IPS DF 6.9 (cell line): Measurements from ENCODE around the gene GRIN2A.

ENCODE experiments used
- DNase-seq: peaks from one replicate; pipeline ENCODE4 v3.0.0-alpha.2; 2013; ENCODE audit warnings: low read depth, low spot score
- H3K27ac ChIP-seq: one replicate; pipeline ENCODE4 v1.5.1; 2013; ENCODE audit warnings: low read length, control low read depth
- H3K27me3 ChIP-seq: 2 replicates; pipeline ENCODE4 v1.6.1; 2013; ENCODE audit warnings: mild to moderate bottlenecking, low read length; ENCODE audit not compliant: control insufficient read depth, insufficient read depth
- H3K36me3 ChIP-seq: 2 replicates; pipeline ENCODE4 v1.6.1; 2013; ENCODE audit warnings: low read length; ENCODE audit not compliant: control insufficient read depth, insufficient read depth
- H3K4me1 ChIP-seq: 2 replicates; pipeline ENCODE4 v1.6.1; 2013; ENCODE audit warnings: low read length; ENCODE audit not compliant: control insufficient read depth, insufficient read depth
- H3K4me3 ChIP-seq: 2 replicates; pipeline ENCODE4 v1.5.1; 2013; ENCODE audit warnings: mild to moderate bottlenecking, low read length
- H3K9me3 ChIP-seq: 2 replicates; pipeline ENCODE4 v1.6.1; 2013; ENCODE audit warnings: low read length, inconsistent platforms; ENCODE audit not compliant: control insufficient read depth, insufficient read depth
- WGBS: extraction: QIAGEN DNeasy Blood & Tissue Kit; methylation state at CpG from one replicate; pipeline ENCODE4 v1.1.7; 2013; ENCODE audit warnings: mixed read lengths, missing lambda C conversion rate; ENCODE audit not compliant: insufficient read length, insufficient coverage; 5-methylcytosine and 5-hydroxymethylcytosine counted together

Gene GRIN2A

GRCh38 chr16:10182222-10183053 lies at the start of gene GRIN2A:
GRIN2A (minus strand) TSS chr16:10182428; CDS start chr16:10180411, 2,017 bp downstream.
- H3K4me3 ChIP-seq = peak within 1 kb of the TSS; percentile 65; the same call in 1 of the 2 replicates
- H3K4me1 ChIP-seq = peaks cover 1% of the 10 kb centered on the region; the same call in 1 of the 2 replicates
- H3K36me3 ChIP-seq = no peaks in the 10 kb centered on the region
- no CpG with 5 or more reads among the region's 64 CpGs for WGBS
- no peak within 1 kb of the TSS for H3K27ac ChIP-seq
- peaks cover 25% of the 10 kb centered on the region; the same call in 1 of the 2 replicates for H3K27me3 ChIP-seq
- no peak for DNase-seq
- H3K9me3 ChIP-seq = no peaks in the 10 kb centered on the region

DNA sequence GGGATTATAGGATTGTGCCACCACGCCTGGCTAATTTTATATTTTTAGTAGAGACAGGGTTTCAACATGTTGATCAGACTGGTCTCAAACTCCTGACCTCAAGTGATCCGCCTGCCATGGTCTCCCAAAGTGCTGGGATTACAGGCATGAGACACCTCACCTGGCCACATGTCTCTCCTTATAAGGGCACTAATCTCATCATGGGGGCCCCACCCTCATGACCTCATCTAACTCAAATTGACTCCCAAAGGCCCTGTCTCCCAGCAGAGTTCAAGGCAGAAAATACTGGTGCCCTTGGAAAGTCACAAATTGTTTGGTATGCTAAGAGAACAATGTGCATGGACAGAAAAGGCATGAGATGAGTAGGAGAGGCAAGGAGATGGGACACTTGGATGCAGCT lies 49.3 kb upstream of the GRIN2A start:
- no CpG with 5 or more reads among the region's 2 CpGs for WGBS

DNA sequence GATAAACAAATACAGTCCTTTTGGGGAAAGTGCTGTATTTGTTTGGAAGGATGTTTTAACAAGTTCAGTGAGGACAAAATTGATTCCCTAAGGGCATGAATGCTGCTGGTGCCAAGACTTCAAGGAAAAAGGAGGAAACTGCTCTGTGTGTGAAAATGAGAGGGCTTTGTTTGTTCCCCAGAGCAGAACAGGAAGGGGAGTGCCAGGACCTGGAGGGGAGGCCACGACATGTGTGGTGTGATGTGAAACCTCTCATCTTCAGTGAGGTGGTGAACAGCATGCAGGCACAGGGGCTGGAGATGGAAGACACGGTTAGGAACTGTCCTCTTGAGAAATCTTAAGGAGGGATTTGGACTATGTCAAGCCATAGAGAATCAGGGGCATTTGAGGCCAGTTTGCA lies 46.6 kb upstream of the GRIN2A start:
- no peaks in the 10 kb centered on the region for H3K27me3 ChIP-seq
- no peaks in the 10 kb centered on the region for H3K9me3 ChIP-seq
- DNase-seq = no peak
- H3K4me3 ChIP-seq = no peak overlapping the region
- WGBS = no CpG with 5 or more reads among the region's 2 CpGs
- H3K4me1 ChIP-seq = 0 out of 2 replicates have a peak, but pooled peaks cover 1% of the 10 kb centered on the region
- no peak overlapping the region for H3K27ac ChIP-seq
- H3K36me3 ChIP-seq = no peaks in the 10 kb centered on the region

More for the DNA sequence above, 49.3 kb upstream of the GRIN2A start:
- Histone ChIP-seq H3K27me3 (no peaks in the 10 kb centered on the region), H3K4me1 (0 out of 2 replicates have a peak, but pooled peaks cover 1% of the 10 kb centered on the region), H3K9me3 (no peaks in the 10 kb centered on the region), H3K36me3 (no peaks in the 10 kb centered on the region), H3K4me3 (no peak overlapping the region), H3K27ac (no peak overlapping the region)
- DNase-seq = no peak

GRCh38 chr16:10226987-10227306 lies 44.7 kb upstream of the GRIN2A start:
- WGBS = no CpG with 5 or more reads among the region's 1 CpG
- H3K27ac ChIP-seq = no peak overlapping the region

DNA sequence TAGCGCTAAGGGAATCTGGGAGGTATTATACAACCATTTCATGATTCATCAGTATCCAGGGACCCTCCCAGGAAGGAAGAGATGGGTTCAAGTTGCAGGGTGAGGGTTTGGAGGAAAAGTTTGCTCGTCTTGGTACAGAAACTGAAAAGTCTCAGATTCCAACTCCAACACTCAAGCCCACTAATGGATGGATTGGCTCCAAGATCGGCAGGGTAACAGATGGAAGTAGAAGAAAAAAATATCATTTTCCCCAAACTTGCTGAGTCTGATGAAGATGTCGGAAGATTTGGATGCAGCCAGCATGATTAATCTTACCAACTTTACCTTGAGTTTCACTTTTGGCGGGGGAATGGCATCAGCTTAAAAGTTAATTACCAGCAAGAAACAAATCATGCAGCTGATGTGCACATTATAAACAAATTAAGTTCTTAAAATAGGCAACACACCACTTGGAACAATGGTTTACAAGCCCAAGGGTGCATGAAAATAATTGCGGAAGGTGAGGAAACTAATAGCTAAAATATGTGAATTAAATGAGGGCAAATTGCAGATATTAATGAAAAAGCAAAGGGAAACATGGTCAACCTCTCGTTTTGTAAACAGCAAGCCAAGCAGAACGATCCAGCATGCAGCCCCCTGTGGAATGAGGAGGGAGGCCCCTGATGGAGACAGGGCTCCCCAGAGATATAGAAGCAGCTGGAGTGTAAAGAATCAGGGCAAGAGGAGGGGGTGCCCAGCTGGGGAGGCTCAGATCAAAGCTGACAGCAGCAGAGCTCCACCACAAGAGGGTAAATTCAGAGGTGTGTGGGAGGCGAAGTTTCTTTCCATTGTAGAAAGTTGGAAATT lies 44.1 kb upstream of the GRIN2A start:
- H3K27ac ChIP-seq = no peak overlapping the region
- H3K27me3 ChIP-seq = no peaks in the 10 kb centered on the region
- 0 out of 2 replicates have a peak, but pooled peaks cover 1% of the 10 kb centered on the region for H3K4me1 ChIP-seq
- WGBS = no CpG with 5 or more reads among the region's 9 CpGs
- no peak for DNase-seq
- no peaks in the 10 kb centered on the region for H3K9me3 ChIP-seq
- H3K36me3 ChIP-seq = no peaks in the 10 kb centered on the region
- H3K4me3 ChIP-seq = no peak overlapping the region

More at GRCh38 chr16:10226987-10227306, 44.7 kb upstream of the GRIN2A start:
- no peak for DNase-seq
- Histone ChIP-seq H3K36me3 (no peaks in the 10 kb centered on the region), H3K4me1 (0 out of 2 replicates have a peak, but pooled peaks cover 1% of the 10 kb centered on the region), H3K4me3 (no peak overlapping the region), H3K9me3 (no peaks in the 10 kb centered on the region), H3K27me3 (no peaks in the 10 kb centered on the region)

- Histone ChIP-seq H3K27me3 (no peaks in the 10 kb centered on the region), H3K4me1 (0 out of 2 replicates have a peak, but pooled peaks cover 1% of the 10 kb centered on the region), H3K4me3 (no peak overlapping the region), H3K9me3 (no peaks in the 10 kb centered on the region), H3K27ac (no peak overlapping the region), H3K36me3 (no peaks in the 10 kb centered on the region)
- WGBS = no CpG with 5 or more reads among the region's 6 CpGs
- no peak for DNase-seq
Measured at GRCh38 chr16:10225653-10226052, 43.4 kb upstream of the GRIN2A start.

DNA sequence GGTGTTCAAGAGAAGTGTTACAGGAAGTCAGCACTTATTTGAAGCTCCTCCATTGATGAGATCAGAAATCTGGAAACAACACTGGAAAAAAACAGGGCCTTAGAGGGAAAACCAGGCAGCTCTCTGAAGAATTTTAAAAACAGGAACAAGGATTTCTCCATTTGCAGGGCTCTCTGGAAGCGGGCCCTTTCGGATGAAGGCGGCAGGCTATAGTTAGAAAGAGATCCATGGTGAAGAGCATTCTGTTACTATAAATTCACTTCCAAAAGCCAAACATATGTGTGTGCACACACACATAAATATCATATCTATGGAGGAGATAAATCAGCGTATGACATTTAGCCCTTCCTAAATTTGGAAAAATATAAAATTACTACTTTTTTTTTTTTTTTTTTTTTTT lies 42.6 kb upstream of the GRIN2A start:
- no CpG with 5 or more reads among the region's 4 CpGs for WGBS
- DNase-seq = no peak
- Histone ChIP-seq H3K27ac (no peak overlapping the region), H3K27me3 (no peaks in the 10 kb centered on the region), H3K4me1 (0 out of 2 replicates have a peak, but pooled peaks cover 1% of the 10 kb centered on the region), H3K9me3 (no peaks in the 10 kb centered on the region), H3K4me3 (no peak overlapping the region), H3K36me3 (no peaks in the 10 kb centered on the region)

DNA sequence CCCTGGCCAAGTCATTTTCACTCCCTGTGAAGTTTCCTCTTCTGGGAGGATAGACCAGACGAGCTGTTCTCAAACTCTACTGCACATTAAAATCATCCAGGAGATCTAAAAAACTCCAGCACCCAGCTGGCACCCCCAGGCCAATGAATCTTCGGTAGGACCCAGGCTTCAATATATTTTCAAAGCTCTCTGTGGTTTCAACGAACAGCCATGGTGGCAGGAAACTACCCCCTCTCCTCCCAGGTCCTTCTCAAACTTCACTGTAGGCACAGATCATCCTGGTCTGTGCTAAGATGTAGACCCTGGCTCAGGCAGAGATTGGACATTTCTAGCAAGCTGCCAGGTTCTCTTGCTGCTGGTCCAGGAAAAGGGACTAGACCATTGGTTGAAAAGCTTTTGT lies 38.7 kb upstream of the GRIN2A start:
- WGBS = no CpG with 5 or more reads among the region's 3 CpGs
- Histone ChIP-seq H3K4me3 (no peak overlapping the region), H3K9me3 (no peaks in the 10 kb centered on the region), H3K27me3 (no peaks in the 10 kb centered on the region), H3K36me3 (no peaks in the 10 kb centered on the region), H3K27ac (no peak overlapping the region), H3K4me1 (no peaks in the 10 kb centered on the region)
- no peak for DNase-seq

DNA sequence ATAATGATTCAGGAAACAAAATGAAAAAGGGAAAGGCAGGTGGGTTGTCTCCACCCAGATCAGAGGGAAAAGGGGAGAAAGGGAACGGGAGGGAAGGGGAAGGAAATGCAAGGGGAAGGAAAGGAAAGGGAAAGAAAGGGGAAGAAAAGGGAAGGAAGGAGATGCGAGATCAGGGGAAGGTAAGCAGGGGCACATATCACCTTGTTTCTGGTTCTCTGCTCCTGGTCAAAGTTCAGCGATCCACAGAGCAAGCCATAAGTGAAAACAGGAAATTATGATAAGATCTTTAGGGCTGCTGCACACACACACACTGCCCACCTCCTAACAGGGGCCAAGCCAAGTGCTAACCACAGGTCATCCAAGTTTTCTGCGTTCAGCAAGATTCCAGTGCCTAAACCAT lies 37.5 kb upstream of the GRIN2A start:
- Histone ChIP-seq H3K27me3 (no peaks in the 10 kb centered on the region), H3K9me3 (no peaks in the 10 kb centered on the region), H3K4me1 (no peaks in the 10 kb centered on the region), H3K4me3 (no peak overlapping the region), H3K27ac (no peak overlapping the region), H3K36me3 (no peaks in the 10 kb centered on the region)
- WGBS = no CpG with 5 or more reads among the region's 4 CpGs
- no peak for DNase-seq

DNA sequence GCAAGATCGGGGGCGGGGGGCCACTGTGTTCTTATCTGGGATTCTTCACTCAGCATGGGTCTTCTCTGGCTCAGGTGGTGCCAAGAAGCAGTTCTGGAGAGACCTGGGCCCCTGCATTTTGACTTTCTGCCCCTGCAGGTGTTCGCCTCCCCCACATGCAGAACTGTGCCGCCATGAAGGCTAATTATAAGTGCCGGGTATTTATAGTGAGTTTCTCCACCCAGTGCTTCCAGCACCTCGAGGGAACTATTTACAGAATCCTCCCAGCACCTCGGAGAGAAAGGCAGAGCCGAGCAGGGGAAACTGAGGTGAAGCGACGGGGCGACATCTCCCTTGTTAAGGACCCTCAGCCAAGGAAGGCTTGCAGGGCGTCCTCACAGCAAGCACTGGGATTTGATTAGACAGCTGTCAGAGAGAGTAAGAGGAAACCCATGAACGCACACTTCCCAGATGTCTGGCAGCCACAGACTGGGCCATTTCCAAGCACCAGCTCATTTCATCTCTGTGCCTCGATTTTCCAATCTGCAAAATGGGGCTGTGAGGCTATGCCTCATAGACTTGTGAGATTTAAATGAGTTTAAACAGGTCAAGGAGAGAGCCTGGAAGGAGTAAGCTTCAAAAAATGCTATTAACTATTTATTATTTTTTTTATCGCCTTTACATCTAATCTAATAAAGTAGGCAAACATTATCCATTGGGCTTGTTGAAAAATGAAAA lies 36.4 kb upstream of the GRIN2A start:
- no CpG with 5 or more reads among the region's 15 CpGs for WGBS
- DNase-seq = no peak

More for the DNA sequence above, 36.4 kb upstream of the GRIN2A start:
- H3K27ac ChIP-seq = no peak overlapping the region
- no peak overlapping the region for H3K4me3 ChIP-seq
- H3K4me1 ChIP-seq = no peaks in the 10 kb centered on the region
- H3K27me3 ChIP-seq = no peaks in the 10 kb centered on the region
- no peaks in the 10 kb centered on the region for H3K36me3 ChIP-seq
- H3K9me3 ChIP-seq = no peaks in the 10 kb centered on the region
